Upper lobe of right lung (tissue), 1 donor: ENCODE data around the gene POU2F3. TPM values are rescaled to one million over a fixed set of nuclear protein-coding genes. Genes with fewer than 3 reads are reported as not detected.
A peak's percentile ranks its signal among the peaks of the same experiment; 100 is the strongest.

Experiments used
- ATAC-seq: fragments of 200-7000 bp; cut with Tn5 transposase; one replicate; pipeline ENCODE4 v1.9.1; 2020; ENCODE audit warnings: mild to moderate bottlenecking, moderate library complexity
- DNase-seq: peaks from one replicate; pipeline ENCODE4 v3.0.0-alpha.2; 2020
- H3K27ac ChIP-seq: fragments of 200-600 bp; one replicate; pipeline ENCODE4 v1.8.0; 2022
- H3K27me3 ChIP-seq: fragments of 200-600 bp; one replicate; pipeline ENCODE4 v1.8.0; 2022; ENCODE audit warnings: mild to moderate bottlenecking
- H3K36me3 ChIP-seq: fragments of 200-600 bp; one replicate; pipeline ENCODE4 v1.8.0; 2022
- H3K4me1 ChIP-seq: fragments of 200-600 bp; one replicate; pipeline ENCODE4 v1.8.0; 2022
- H3K4me3 ChIP-seq: fragments of 200-600 bp; one replicate; pipeline ENCODE4 v1.8.0; 2022; ENCODE audit warnings: mild to moderate bottlenecking
- H3K9me3 ChIP-seq: fragments of 200-600 bp; one replicate; pipeline ENCODE4 v1.8.0; 2022
- intact Hi-C: fragments of 100-400 bp; cut with DNase I; formaldehyde crosslinking; loops from one replicate; pipeline ENCODE4 v1.11.0; 2022
- total RNA-seq: library from RNA; stranded (reverse); fragmentation: NEBNext Ultra II Directional; extraction: Animal tissue kit (Norgen Biotek cat#: 25700); gene quantifications from one replicate; pipeline ENCODE4 v1.2.1, GENCODE V29; 2021
- TF ChIP-seq, protein P1 (sequence below): fragments of 200-600 bp; IDR thresholded peaks from one replicate; pipeline ENCODE4 v1.8.0; 2022; ENCODE audit warnings: antibody characterized with exemption
- donor health status: DM: no; HTN: yes; CAD: no; lungs with severe emphysema.

POU2F3 gene
- total RNA-seq, 1 donor from 2014 or later = 3.0 TPM

DNA sequence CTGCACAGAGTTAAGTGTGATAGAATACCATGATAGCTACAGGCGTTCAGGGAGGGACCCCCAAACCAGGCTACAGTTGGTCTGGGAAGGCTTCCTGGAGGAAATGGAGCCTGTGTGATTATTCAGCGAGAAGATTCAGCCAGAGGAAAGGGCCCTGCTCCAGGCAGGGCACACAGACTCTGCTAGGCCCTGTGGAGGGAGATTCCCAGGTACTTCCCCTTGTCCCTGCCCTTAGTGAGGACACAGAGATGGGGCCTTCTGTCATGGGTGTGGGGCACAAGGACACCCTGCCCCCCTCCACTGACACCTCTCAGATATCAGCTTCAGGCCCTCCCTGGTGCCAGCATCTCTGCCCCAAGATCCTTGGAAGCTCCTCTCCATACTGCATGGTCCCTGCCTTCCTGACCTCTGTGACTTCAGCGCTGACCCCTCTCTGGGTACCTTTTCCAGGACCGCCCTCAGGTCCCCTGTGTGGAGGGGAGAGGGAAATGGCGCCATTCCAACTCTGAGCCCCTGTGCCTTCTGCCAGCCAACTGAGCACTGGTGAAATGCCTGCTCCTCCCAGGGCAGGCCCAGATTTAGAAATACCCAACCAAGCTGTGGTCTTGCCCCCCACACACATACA lies 12.6 kb upstream of the POU2F3 start:
- H3K9me3 ChIP-seq = no peaks in the 10 kb centered on the region
- H3K27ac ChIP-seq = no peak overlapping the region
- DNase-seq (no peak), ATAC-seq (no peak)
- H3K4me3 ChIP-seq = no peak overlapping the region
- H3K36me3 ChIP-seq = no peaks in the 10 kb centered on the region
- TF ChIP-seq, protein P1, sequence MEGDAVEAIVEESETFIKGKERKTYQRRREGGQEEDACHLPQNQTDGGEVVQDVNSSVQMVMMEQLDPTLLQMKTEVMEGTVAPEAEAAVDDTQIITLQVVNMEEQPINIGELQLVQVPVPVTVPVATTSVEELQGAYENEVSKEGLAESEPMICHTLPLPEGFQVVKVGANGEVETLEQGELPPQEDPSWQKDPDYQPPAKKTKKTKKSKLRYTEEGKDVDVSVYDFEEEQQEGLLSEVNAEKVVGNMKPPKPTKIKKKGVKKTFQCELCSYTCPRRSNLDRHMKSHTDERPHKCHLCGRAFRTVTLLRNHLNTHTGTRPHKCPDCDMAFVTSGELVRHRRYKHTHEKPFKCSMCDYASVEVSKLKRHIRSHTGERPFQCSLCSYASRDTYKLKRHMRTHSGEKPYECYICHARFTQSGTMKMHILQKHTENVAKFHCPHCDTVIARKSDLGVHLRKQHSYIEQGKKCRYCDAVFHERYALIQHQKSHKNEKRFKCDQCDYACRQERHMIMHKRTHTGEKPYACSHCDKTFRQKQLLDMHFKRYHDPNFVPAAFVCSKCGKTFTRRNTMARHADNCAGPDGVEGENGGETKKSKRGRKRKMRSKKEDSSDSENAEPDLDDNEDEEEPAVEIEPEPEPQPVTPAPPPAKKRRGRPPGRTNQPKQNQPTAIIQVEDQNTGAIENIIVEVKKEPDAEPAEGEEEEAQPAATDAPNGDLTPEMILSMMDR = no peak
- no peaks in the 10 kb centered on the region for H3K27me3 ChIP-seq
- H3K4me1 ChIP-seq = peaks cover 18% of the 10 kb centered on the region
- intact Hi-C loops = no loop called here

DNA sequence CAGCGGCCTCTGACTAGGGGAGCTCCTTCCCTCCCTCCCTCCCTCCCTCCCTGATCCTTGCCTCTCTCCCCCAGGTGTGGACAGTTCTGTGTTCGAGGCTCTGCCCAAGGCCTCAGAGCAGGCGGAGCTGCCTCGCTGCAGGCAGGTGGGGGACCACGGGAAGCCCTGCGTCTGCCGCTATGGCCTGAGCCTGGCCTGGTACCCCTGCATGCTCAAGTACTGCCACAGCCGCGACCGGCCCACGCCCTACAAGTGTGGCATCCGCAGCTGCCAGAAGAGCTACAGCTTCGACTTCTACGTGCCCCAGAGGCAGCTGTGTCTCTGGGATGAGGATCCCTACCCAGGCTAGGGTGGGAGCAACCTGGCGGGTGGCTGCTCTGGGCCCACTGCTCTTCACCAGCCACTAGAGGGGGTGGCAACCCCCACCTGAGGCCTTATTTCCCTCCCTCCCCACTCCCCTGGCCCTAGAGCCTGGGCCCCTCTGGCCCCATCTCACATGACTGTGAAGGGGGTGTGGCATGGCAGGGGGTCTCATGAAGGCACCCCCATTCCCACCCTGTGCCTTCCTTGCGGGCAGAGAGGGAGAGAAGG lies 11.1 kb upstream of the POU2F3 start:
- Histone ChIP-seq H3K27ac (no peak overlapping the region), H3K9me3 (no peaks in the 10 kb centered on the region), H3K4me3 (no peak overlapping the region), H3K4me1 (peaks cover 18% of the 10 kb centered on the region), H3K27me3 (peaks cover 9% of the 10 kb centered on the region), H3K36me3 (no peaks in the 10 kb centered on the region)
- TF ChIP-seq, protein P1 = peak; percentile 10
- DNase-seq (no peak), ATAC-seq (no peak)
- intact Hi-C loops = no loop called here

DNA sequence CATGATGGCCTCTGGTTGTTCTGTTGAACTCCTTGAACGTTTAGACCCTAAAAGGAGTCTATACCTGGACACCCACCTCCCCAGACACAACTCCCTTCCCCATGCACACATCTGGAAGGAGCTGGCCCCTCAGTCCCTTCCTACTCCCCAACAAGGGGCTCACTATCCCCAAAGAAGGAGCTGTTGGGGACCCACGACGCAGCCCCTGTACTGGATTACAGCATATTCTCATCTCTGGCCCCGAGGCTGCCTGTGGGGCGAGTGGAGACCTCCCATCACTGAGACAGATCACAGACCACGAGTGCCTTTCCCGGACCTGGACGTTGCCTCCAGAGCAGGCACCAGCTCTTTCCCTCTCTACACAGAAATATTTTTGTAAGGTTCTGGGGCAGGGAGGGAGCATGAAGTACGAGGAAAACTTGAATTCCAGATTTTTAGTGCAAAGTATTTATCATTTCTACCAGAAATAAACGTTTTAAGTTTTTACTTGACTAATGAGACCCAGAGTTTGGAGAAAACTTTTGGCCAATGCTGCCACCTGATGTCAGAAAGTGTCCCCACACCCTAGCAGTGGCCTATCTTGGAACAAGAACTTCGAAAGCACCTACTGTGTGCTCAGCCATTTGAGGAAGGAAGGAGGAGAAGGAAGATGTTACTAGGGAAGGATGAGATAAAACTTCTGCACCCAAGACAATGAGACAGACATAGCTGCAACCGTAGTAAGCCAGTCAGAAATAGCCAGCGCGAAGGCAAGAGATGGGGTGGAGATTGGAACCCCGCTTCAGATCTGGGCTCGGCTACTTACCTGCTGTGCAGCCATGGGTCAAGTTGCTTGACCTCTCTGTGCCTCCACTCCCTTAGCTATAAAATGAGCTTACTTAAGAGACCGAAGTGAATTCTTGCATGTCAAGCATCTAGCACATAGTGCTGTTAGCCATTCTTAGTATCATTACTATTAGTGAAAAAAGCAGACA lies 10.2 kb upstream of the POU2F3 start:
- ATAC-seq (no peak), DNase-seq (no peak)
- Histone ChIP-seq H3K27me3 (peaks cover 18% of the 10 kb centered on the region), H3K9me3 (no peaks in the 10 kb centered on the region), H3K4me1 (peaks cover 11% of the 10 kb centered on the region), H3K4me3 (no peak overlapping the region), H3K36me3 (no peaks in the 10 kb centered on the region), H3K27ac (no peak overlapping the region)
- intact Hi-C loops = loop anchor here (5.0 kb wide), 1 partner anchor 57 kb away; no protein-coding TSS in a partner anchor
- TF ChIP-seq, protein P1 = peak; percentile 65

DNA sequence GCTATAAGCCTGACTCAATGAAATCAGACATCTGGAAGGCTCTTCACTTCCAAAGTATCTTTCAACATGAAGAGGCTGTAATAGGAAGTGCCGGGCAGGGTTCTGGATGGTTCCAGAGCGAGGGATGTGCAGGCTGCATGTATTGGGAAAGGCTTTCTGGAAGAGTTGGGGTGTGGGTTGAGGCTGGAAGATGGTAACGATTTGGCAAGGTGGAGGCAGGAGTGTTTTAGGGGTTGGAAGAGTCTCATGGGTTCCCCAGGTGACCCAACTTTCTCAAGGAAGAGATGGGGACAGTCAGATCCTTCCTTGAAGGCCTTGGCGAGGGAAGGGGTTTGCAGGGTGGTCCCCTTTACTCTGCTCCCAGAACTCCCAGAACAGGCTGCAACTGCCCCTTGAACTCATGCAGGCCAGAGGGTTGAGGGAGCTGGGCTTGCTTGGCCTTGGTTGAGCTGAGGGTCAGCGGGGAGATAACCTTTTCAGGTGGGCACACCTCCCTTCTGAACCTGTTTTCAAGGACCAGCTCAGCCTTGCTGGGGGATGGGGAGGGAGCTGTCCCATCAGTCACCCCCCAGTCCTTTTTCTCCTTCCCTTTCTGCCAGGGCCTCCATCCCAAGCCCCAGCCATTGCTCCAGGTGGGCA lies 9.4 kb upstream of the POU2F3 start:
- DNase-seq (no peak), ATAC-seq (no peak)
- H3K27me3 ChIP-seq = peaks cover 21% of the 10 kb centered on the region
- H3K9me3 ChIP-seq = no peaks in the 10 kb centered on the region
- H3K4me3 ChIP-seq = no peak overlapping the region
- H3K27ac ChIP-seq = no peak overlapping the region
- H3K36me3 ChIP-seq = no peaks in the 10 kb centered on the region
- intact Hi-C loops = loop anchor here (5.0 kb wide), 1 partner anchor 58 kb away; no protein-coding TSS in a partner anchor
- peaks cover 3% of the 10 kb centered on the region for H3K4me1 ChIP-seq
- TF ChIP-seq, protein P1 = no peak

DNA sequence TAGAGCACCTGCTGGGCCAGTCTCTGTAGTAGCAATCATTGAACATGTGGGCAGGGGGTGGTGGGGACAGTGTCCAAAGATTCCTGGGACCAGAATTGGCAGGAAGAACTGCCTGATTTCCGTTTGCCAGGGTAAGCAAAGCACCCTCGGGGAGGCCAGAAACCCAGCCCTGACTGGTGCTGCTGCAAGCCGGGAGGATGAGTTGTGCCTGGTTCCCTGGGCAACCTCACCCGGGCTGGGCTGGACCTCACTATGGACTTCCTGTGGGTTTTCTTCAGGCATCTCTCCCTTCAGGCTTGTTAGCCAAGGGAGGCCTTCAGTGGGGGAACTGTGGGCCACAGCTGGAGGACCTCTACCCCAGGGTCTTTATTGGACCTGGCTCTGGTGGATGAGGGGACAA lies 8.0 kb upstream of the POU2F3 start:
- H3K27me3 ChIP-seq = peaks cover 21% of the 10 kb centered on the region
- intact Hi-C loops = loop anchor here (5.0 kb wide), 1 partner anchor 60 kb away; no protein-coding TSS in a partner anchor
- H3K4me3 ChIP-seq = no peak overlapping the region
- TF ChIP-seq, protein P1 = no peak
- no peaks in the 10 kb centered on the region for H3K36me3 ChIP-seq
- no peak overlapping the region for H3K27ac ChIP-seq
- no peak for ATAC-seq
- no peak for DNase-seq
- H3K9me3 ChIP-seq = no peaks in the 10 kb centered on the region
- H3K4me1 ChIP-seq = no peaks in the 10 kb centered on the region
